ENCODE data around the gene TMCC3. TPM values are rescaled to one million over a fixed set of nuclear protein-coding genes. Genes with fewer than 3 reads are reported as not detected.

The TMCC3 gene
- total RNA-seq, 1 donor from 2014 or later: 24.2 TPM

- H3K4me1 Mint-ChIP-seq: peaks cover 12% of the 10 kb centered on the region
- POLR2A ChIA-PET: interaction anchor here (0.5 kb wide), 1 partner anchor 10 kb away, joined by 5 read pairs; no protein-coding TSS in a partner anchor
- H3K27me3 Mint-ChIP-seq: no peaks in the 10 kb centered on the region
- no peak for ATAC-seq (ENCODE audit: low read depth)
- no peaks in the 10 kb centered on the region for H3K9me3 Mint-ChIP-seq
- peaks cover 7% of the 10 kb centered on the region for H3K36me3 Mint-ChIP-seq (ENCODE audit: low read depth)
- CTCF ChIA-PET: interaction anchor here (1.1 kb wide), 1 partner anchor 529 kb away, joined by 3 read pairs; no protein-coding TSS in a partner anchor
- H3K4me3 Mint-ChIP-seq: no peak overlapping the region
- no peak for TF ChIP-seq CTCF (IDR thresholded peaks at IDR 0.05)
- DNase-seq: no peak
- H3K27ac Mint-ChIP-seq: no peak overlapping the region
- intact Hi-C loops (cut with micrococcal nuclease): no loop called here
Measured at GRCh38 chr12:94663702-94664101, 13.3 kb upstream of the TMCC3 start.

GRCh38 chr12:94663071-94663470, 12.7 kb upstream of the TMCC3 start:
- peaks cover 8% of the 10 kb centered on the region for H3K36me3 Mint-ChIP-seq (ENCODE audit: low read depth)
- no peaks in the 10 kb centered on the region for H3K9me3 Mint-ChIP-seq
- H3K27ac Mint-ChIP-seq: no peak overlapping the region
- no peak for ATAC-seq (ENCODE audit: low read depth)
- CTCF ChIA-PET: no interaction called here
- H3K4me3 Mint-ChIP-seq: no peak overlapping the region
- intact Hi-C loops (cut with micrococcal nuclease): no loop called here
- no peak for DNase-seq
- POLR2A ChIA-PET: no interaction called here
- TF ChIP-seq CTCF (IDR thresholded peaks at IDR 0.05): no peak
- no peaks in the 10 kb centered on the region for H3K27me3 Mint-ChIP-seq
- peaks cover 12% of the 10 kb centered on the region for H3K4me1 Mint-ChIP-seq

GRCh38 chr12:94660436-94660835, 10.1 kb upstream of the TMCC3 start:
- H3K27me3 Mint-ChIP-seq: no peaks in the 10 kb centered on the region
- CTCF ChIA-PET: no interaction called here

GRCh38 chr12:94659346-94659930, 9.1 kb upstream of the TMCC3 start:
- H3K9me3 Mint-ChIP-seq: no peaks in the 10 kb centered on the region
- H3K36me3 Mint-ChIP-seq (ENCODE audit: low read depth): peaks cover 14% of the 10 kb centered on the region
- H3K27me3 Mint-ChIP-seq: no peaks in the 10 kb centered on the region
- DNase-seq (no peak), ATAC-seq (ENCODE audit: low read depth) (no peak)
- POLR2A ChIA-PET: interaction anchor here (0.6 to 0.9 kb wide), 2 partner anchors 8 to 61 kb away, joined by 3 to 4 read pairs; no protein-coding TSS in a partner anchor
- no peak for TF ChIP-seq CTCF (IDR thresholded peaks at IDR 0.05)
- H3K4me3 Mint-ChIP-seq: no peak overlapping the region
- peaks cover 12% of the 10 kb centered on the region for H3K4me1 Mint-ChIP-seq
- CTCF ChIA-PET: no interaction called here
- intact Hi-C loops (cut with micrococcal nuclease): loop anchor here (5.0 kb wide), 1 partner anchor 38 kb away; no protein-coding TSS in a partner anchor
- no peak overlapping the region for H3K27ac Mint-ChIP-seq

More at GRCh38 chr12:94660436-94660835, 10.1 kb upstream of the TMCC3 start:
- no peak for DNase-seq
- no peak for TF ChIP-seq CTCF (IDR thresholded peaks at IDR 0.05)
- POLR2A ChIA-PET: no interaction called here
- intact Hi-C loops (cut with micrococcal nuclease): no loop called here
- Mint-ChIP-seq H3K36me3 (ENCODE audit: low read depth) (peaks cover 14% of the 10 kb centered on the region), H3K4me1 (peaks cover 12% of the 10 kb centered on the region), H3K9me3 (no peaks in the 10 kb centered on the region), H3K4me3 (no peak overlapping the region), H3K27ac (no peak overlapping the region)
- no peak for ATAC-seq (ENCODE audit: low read depth)

- ATAC-seq (ENCODE audit: low read depth) (no peak), DNase-seq (no peak)
- intact Hi-C loops (cut with micrococcal nuclease): loop anchor here (5.0 kb wide), 1 partner anchor 38 kb away; no protein-coding TSS in a partner anchor
- Mint-ChIP-seq H3K4me1 (peaks cover 12% of the 10 kb centered on the region), H3K9me3 (no peaks in the 10 kb centered on the region), H3K4me3 (no peak overlapping the region), H3K27me3 (no peaks in the 10 kb centered on the region), H3K27ac (no peak overlapping the region), H3K36me3 (ENCODE audit: low read depth) (peaks cover 14% of the 10 kb centered on the region)
- CTCF ChIA-PET: no interaction called here
- no peak for TF ChIP-seq CTCF (IDR thresholded peaks at IDR 0.05)
- POLR2A ChIA-PET: interaction anchor here (0.6 to 0.9 kb wide), 2 partner anchors 8 to 62 kb away, joined by 3 to 4 read pairs; no protein-coding TSS in a partner anchor
Measured at GRCh38 chr12:94658931-94659330, 8.6 kb upstream of the TMCC3 start.
